Measurements from ENCODE around the gene NKX2-4.

GRCh38 chr20:21371193-21371592 lies 26.1 kb downstream of the NKX2-4 start:
- TF ChIP-seq CTCF (IDR thresholded peaks at IDR 0.05; ENCODE audit: low read length) (no peak), EZH2 (IDR thresholded peaks at IDR 0.05; ENCODE audit: borderline replicate concordance, low read length) (no peak)
